Measurements from ENCODE around the gene SENP2.

The SENP2 gene

GRCh38 chr3:185646382-185647133 lies 60.5 kb downstream of the SENP2 start:
- no peak for DNase-seq
- H3K36me3 Mint-ChIP-seq, result no peaks in the 10 kb centered on the region
- H3K4me3 Mint-ChIP-seq, result no peak overlapping the region
- no peak overlapping the region for H3K27ac Mint-ChIP-seq
- CTCF ChIA-PET, result no interaction called here
- peaks cover 44% of the 10 kb centered on the region for H3K27me3 Mint-ChIP-seq
- no peaks in the 10 kb centered on the region for H3K4me1 Mint-ChIP-seq
- no peaks in the 10 kb centered on the region for H3K9me3 Mint-ChIP-seq

- Mint-ChIP-seq H3K9me3 (no peaks in the 10 kb centered on the region), H3K27me3 (peaks cover 48% of the 10 kb centered on the region), H3K4me1 (no peaks in the 10 kb centered on the region), H3K36me3 (no peaks in the 10 kb centered on the region), H3K4me3 (no peak overlapping the region), H3K27ac (no peak overlapping the region)
- CTCF ChIA-PET, result interaction anchor here (0.7 to 1.0 kb wide), 2 partner anchors 8 to 11 kb away, joined by 3 read pairs; no protein-coding TSS in a partner anchor
- DNase-seq, result no peak
Measured at GRCh38 chr3:185647134-185647879, 61.2 kb downstream of the SENP2 start.

GRCh38 chr3:185647880-185648210 lies 61.8 kb downstream of the SENP2 start:
- Mint-ChIP-seq H3K36me3 (no peaks in the 10 kb centered on the region), H3K9me3 (no peaks in the 10 kb centered on the region), H3K4me1 (no peaks in the 10 kb centered on the region), H3K27me3 (peaks cover 48% of the 10 kb centered on the region), H3K27ac (no peak overlapping the region), H3K4me3 (no peak overlapping the region)
- DNase-seq, result no peak
- CTCF ChIA-PET, result interaction anchor here (0.7 to 1.7 kb wide), 3 partner anchors 9 to 13 kb away, joined by 3 to 5 read pairs (median 3); no protein-coding TSS in a partner anchor

GRCh38 chr3:185648396-185648795 lies 62.3 kb downstream of the SENP2 start:
- Mint-ChIP-seq H3K9me3 (no peaks in the 10 kb centered on the region), H3K36me3 (no peaks in the 10 kb centered on the region), H3K4me1 (no peaks in the 10 kb centered on the region), H3K27ac (no peak overlapping the region), H3K4me3 (no peak overlapping the region), H3K27me3 (peaks cover 43% of the 10 kb centered on the region)
- DNase-seq, result no peak
- CTCF ChIA-PET, result interaction anchor here (0.7 to 1.7 kb wide), 3 partner anchors 9 to 12 kb away, joined by 3 to 5 read pairs (median 3); no protein-coding TSS in a partner anchor

GRCh38 chr3:185649414-185649813 lies 63.3 kb downstream of the SENP2 start:
- no peak overlapping the region for H3K27ac Mint-ChIP-seq
- H3K9me3 Mint-ChIP-seq, result no peaks in the 10 kb centered on the region
- no peak for DNase-seq
- H3K36me3 Mint-ChIP-seq, result no peaks in the 10 kb centered on the region
- no peak overlapping the region for H3K4me3 Mint-ChIP-seq
- no peaks in the 10 kb centered on the region for H3K4me1 Mint-ChIP-seq
- H3K27me3 Mint-ChIP-seq, result peaks cover 48% of the 10 kb centered on the region
- CTCF ChIA-PET, result interaction anchor here (1.7 to 3.7 kb wide), 2 partner anchors 11 kb away, joined by 5 to 19 read pairs; no protein-coding TSS in a partner anchor

- CTCF ChIA-PET, result interaction anchor here (3.7 kb wide), 1 partner anchor 9 kb away, joined by 19 read pairs; no protein-coding TSS in a partner anchor
- Mint-ChIP-seq H3K9me3 (no peaks in the 10 kb centered on the region), H3K27ac (no peak overlapping the region), H3K27me3 (peaks cover 29% of the 10 kb centered on the region), H3K4me1 (no peaks in the 10 kb centered on the region), H3K36me3 (no peaks in the 10 kb centered on the region), H3K4me3 (no peak overlapping the region)
- no peak for DNase-seq
Measured at GRCh38 chr3:185651971-185652370, 65.9 kb downstream of the SENP2 start.

GRCh38 chr3:185653949-185654757 lies 68.1 kb downstream of the SENP2 start:
- Mint-ChIP-seq H3K36me3 (no peaks in the 10 kb centered on the region), H3K4me1 (no peaks in the 10 kb centered on the region), H3K9me3 (no peaks in the 10 kb centered on the region), H3K27me3 (peaks cover 16% of the 10 kb centered on the region), H3K4me3 (no peak overlapping the region), H3K27ac (no peak overlapping the region)
- CTCF ChIA-PET, result no interaction called here
- no peak for DNase-seq

GRCh38 chr3:185654758-185655145 lies 68.7 kb downstream of the SENP2 start:
- CTCF ChIA-PET, result no interaction called here
- H3K27me3 Mint-ChIP-seq, result peaks cover 17% of the 10 kb centered on the region
- H3K4me3 Mint-ChIP-seq, result no peak overlapping the region
- no peaks in the 10 kb centered on the region for H3K36me3 Mint-ChIP-seq
- H3K4me1 Mint-ChIP-seq, result no peaks in the 10 kb centered on the region
- H3K9me3 Mint-ChIP-seq, result no peaks in the 10 kb centered on the region
- DNase-seq, result no peak
- H3K27ac Mint-ChIP-seq, result no peak overlapping the region

DNA sequence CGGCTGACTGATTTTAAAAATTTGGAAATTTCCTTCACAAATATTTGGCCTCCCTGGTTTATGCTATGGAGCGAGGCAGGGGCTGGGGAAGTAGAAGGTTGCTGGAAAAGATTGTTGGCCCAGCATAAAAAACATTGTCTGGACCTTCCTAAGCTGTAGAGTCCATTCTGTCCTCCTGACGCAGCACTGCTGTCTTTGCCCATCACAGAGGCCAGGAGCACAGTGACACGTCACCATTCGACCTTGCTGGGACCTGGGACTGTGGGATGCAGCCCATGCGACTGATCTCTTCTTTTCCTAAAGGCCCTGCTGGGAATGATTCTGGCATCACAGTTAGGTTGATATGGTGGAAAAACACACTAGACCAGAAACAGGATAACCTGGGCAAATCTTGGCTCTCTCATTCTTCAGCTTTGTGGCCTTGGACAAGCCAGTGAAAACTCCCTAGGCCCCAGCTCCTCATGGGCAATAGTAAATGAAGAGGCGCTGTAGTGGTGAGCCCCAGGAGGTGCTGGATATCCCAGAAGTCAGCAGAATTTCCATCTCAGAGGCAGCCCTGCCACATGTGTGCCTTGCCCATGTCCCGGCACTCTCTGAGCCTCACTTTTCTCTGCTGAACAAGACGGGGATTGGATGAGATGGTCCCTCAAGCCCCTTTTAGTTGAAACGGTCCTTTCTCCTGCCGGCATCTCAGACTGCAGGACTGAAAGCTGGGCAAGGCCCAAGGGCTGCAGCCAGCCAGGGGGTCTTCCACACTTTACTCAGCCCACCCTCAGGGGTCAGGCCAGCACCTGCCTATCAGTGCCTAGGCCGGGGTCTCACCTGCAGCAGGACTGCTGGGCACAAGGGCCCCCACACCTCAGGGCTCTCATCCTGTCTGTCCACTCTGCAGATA lies 69.6 kb downstream of the SENP2 start:
- Mint-ChIP-seq H3K4me3 (no peak overlapping the region), H3K9me3 (no peaks in the 10 kb centered on the region), H3K27me3 (peaks cover 23% of the 10 kb centered on the region), H3K36me3 (no peaks in the 10 kb centered on the region), H3K4me1 (no peaks in the 10 kb centered on the region), H3K27ac (no peak overlapping the region)
- DNase-seq, result no peak
- CTCF ChIA-PET, result interaction anchor here (1.3 kb wide), 1 partner anchor 112 kb away, joined by 3 read pairs; no protein-coding TSS in a partner anchor

DNA sequence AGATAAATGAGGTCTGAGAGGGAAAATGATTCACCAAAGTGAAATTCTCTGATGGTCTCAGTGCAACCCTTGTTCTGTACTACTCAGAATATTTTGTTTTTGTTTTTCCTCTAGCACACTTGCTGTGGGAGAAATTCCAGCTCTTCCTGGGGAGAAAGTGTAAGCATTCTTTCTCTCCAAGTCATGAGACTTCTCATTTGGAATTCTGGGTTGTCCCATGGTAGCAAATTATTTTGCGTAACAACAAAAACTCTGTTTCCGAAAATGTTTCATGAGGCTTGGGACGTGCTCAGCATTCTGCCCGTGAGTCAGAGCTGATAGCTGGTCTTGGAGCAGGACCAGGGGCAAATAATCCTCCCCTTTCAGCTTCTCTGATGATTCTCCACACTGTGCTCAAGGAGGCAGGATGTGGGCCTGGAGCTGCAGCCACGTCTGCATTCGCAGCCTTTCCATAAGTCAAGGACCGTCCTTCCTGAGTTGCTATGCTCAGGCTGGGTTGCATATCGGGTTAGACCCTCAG lies 70.3 kb downstream of the SENP2 start:
- Mint-ChIP-seq H3K27me3 (peaks cover 25% of the 10 kb centered on the region), H3K27ac (no peak overlapping the region), H3K9me3 (no peaks in the 10 kb centered on the region), H3K36me3 (no peaks in the 10 kb centered on the region), H3K4me3 (no peak overlapping the region), H3K4me1 (no peaks in the 10 kb centered on the region)
- no peak for DNase-seq
- CTCF ChIA-PET, result interaction anchor here (1.3 kb wide), 1 partner anchor 112 kb away, joined by 3 read pairs; no protein-coding TSS in a partner anchor

DNA sequence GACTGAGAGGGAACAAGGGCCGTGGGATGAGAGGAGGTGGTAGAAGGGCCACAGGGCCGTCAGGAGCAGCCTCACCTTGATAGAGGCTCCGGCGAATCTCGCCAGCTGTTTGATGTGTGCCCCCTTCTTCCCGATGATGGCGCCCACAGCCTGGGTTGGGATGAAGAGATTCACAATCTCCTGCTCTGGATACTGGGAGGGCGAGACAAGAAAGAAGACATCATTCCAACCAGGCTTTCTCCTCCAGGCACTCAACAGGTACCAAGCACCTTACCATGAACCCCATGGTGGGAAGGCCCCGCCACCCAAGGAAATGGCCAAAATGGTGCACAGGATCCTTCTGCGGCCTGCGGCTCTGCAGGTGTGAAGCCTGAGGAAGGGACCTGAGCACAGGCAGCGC lies 71.1 kb downstream of the SENP2 start:
- H3K27ac Mint-ChIP-seq, result no peak overlapping the region
- peaks cover 22% of the 10 kb centered on the region for H3K27me3 Mint-ChIP-seq
- no peaks in the 10 kb centered on the region for H3K9me3 Mint-ChIP-seq
- H3K4me1 Mint-ChIP-seq, result no peaks in the 10 kb centered on the region
- no peaks in the 10 kb centered on the region for H3K36me3 Mint-ChIP-seq
- DNase-seq, result no peak
- CTCF ChIA-PET, result no interaction called here
- H3K4me3 Mint-ChIP-seq, result no peak overlapping the region

DNA sequence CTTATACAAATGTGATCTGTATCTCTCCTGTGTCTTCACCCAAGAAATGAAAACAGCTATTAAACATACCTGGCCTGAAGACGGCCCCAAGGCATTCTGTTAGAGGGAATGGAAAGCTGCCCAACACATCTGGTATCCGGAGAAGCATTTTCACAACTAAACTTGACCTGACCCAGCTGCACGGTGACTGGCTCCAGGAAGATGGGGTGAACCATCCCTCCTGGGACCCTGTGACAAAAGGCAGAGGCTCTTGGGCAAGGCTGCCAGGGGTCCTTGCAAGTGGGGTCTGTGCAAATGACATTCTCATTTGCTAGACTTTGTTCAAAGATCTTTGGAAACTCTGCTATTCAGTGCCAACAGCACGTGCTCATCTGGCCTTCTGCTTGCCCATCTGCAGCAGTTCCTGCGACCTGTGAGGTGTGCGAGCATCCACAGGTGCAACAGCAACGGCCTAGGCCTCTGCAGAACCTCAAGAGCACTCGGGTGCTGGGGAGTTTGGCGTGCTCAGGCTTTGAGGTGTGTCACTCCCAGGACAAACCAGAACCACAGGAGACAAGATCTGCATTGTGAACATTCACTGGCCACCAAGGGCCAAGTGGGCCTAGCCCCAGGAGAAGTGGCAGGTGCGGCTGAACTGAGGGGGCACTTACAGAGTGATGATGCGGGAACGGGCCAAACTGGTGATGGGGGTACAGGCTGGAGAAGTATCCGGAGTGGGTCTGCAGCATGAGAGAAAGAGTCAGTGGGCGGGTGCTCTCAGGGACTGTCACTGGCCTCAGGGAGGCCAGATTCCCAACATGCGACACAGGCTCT lies 71.8 kb downstream of the SENP2 start:
- H3K4me3 Mint-ChIP-seq, result no peak overlapping the region
- no peaks in the 10 kb centered on the region for H3K9me3 Mint-ChIP-seq
- no peak for DNase-seq
- CTCF ChIA-PET, result interaction anchor here (1.4 kb wide), 1 partner anchor 10 kb away, joined by 3 read pairs; no protein-coding TSS in a partner anchor
- no peaks in the 10 kb centered on the region for H3K36me3 Mint-ChIP-seq
- peaks cover 21% of the 10 kb centered on the region for H3K27me3 Mint-ChIP-seq
- H3K4me1 Mint-ChIP-seq, result no peaks in the 10 kb centered on the region
- no peak overlapping the region for H3K27ac Mint-ChIP-seq

All from activated naive CD4-positive, alpha-beta T cell treated with anti-CD3 and anti-CD28 coated beads, Interleukin-2, amount 10 ng/mL, durations not matched to agents 7 days and 5 days (primary cell).